Stimulated activated memory B cell treated with anti-CD40 and anti-IgM and Interleukin-4, amounts not matched to agents 10 μg/mL and 1 μg/mL and 100 μg/mL, for 72 hours (primary cell): ENCODE measurements around the gene PBX3.

Source experiments
- ATAC-seq: fragments of 150-1000 bp; cut with Tn5 transposase; 2 replicates; pipeline ENCODE4 v1.10.0; 2021
- H3K27ac Mint-ChIP-seq: one replicate; pipeline ENCODE4 v1.8.0; 2022; ENCODE audit warnings: mild to moderate bottlenecking, mixed read lengths
- H3K27me3 Mint-ChIP-seq: one replicate; pipeline ENCODE4 v1.8.0; 2022; ENCODE audit warnings: mixed read lengths
- H3K36me3 Mint-ChIP-seq: one replicate; pipeline ENCODE4 v1.8.0; 2022; ENCODE audit warnings: mixed read lengths
- H3K4me1 Mint-ChIP-seq: one replicate; pipeline ENCODE4 v1.8.0; 2022; ENCODE audit warnings: mixed read lengths
- H3K4me3 Mint-ChIP-seq: one replicate; pipeline ENCODE4 v1.8.0; 2022; ENCODE audit warnings: mild to moderate bottlenecking, moderate library complexity, mixed read lengths
- H3K9me3 Mint-ChIP-seq: one replicate; pipeline ENCODE4 v1.8.0; 2022; ENCODE audit warnings: mixed read lengths

PBX3 gene

DNA sequence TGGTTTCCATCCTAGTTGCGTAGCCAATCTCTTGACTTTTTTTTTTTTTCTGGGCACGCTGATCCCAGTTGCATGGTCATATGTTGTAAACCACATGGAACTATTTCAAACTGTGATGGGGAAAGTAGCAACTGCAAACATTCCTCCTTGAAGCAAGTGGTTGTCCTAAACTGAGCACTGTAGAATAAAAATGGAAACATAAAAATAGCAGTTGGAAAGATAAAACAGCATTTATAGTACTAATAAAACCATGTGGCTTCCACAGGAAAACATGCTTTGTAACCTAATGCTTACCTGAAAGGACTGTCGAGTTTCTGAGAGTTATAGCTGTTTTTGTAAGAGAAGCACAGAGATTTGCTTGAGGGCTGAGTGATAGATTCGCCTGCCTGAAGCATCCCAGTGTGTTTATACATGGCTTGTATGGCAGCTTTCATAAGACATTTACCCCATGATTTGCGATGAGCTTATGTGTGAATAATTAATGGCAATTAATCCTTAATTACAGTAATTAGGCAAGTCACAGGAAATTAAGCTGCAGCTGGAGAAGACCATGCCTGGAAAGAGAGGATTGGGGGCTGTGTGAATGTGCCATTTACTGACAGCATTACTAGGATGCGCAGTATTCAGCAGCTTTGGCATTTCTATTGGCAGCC lies 136.5 kb downstream of the PBX3 start:
- no peaks in the 10 kb centered on the region for H3K36me3 Mint-ChIP-seq
- H3K27ac Mint-ChIP-seq = no peak overlapping the region
- H3K4me3 Mint-ChIP-seq = no peak overlapping the region
- H3K27me3 Mint-ChIP-seq = no peaks in the 10 kb centered on the region
- H3K4me1 Mint-ChIP-seq = peaks cover 13% of the 10 kb centered on the region
- no peak for ATAC-seq
- H3K9me3 Mint-ChIP-seq = no peaks in the 10 kb centered on the region

- no peaks in the 10 kb centered on the region for H3K36me3 Mint-ChIP-seq
- ATAC-seq = no peak
- H3K9me3 Mint-ChIP-seq = no peaks in the 10 kb centered on the region
- no peaks in the 10 kb centered on the region for H3K27me3 Mint-ChIP-seq
- peaks cover 17% of the 10 kb centered on the region for H3K4me1 Mint-ChIP-seq
- no peak overlapping the region for H3K27ac Mint-ChIP-seq
- H3K4me3 Mint-ChIP-seq = no peak overlapping the region
Observed at GRCh38 chr9:125884218-125884595, 137.0 kb downstream of the PBX3 start.

GRCh38 chr9:125885405-125886034 lies 138.3 kb downstream of the PBX3 start:
- no peaks in the 10 kb centered on the region for H3K27me3 Mint-ChIP-seq
- no peaks in the 10 kb centered on the region for H3K9me3 Mint-ChIP-seq
- H3K4me1 Mint-ChIP-seq = peaks cover 19% of the 10 kb centered on the region
- H3K27ac Mint-ChIP-seq = no peak overlapping the region
- no peaks in the 10 kb centered on the region for H3K36me3 Mint-ChIP-seq
- H3K4me3 Mint-ChIP-seq = no peak overlapping the region
- ATAC-seq = no peak

DNA sequence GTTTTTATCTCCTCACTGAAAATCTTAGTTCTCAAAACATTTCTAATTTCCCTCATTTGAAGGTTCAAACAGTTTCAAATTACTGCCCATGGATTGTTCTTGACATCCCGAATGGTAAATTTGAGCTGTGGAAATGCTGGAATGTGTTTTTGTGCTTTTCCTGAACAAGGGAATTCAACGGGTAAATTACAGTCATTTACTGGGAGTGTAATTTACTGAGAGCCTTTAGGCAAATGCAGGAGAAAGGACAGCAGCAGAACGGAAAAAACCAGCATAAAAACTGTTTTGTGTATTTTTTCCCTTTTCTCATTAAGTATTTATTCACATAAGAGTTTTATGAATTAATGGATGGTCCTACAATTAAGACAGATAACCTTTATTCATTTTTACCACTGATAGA lies 139.2 kb downstream of the PBX3 start:
- no peaks in the 10 kb centered on the region for H3K9me3 Mint-ChIP-seq
- no peak for ATAC-seq
- H3K4me1 Mint-ChIP-seq = peaks cover 19% of the 10 kb centered on the region
- H3K4me3 Mint-ChIP-seq = no peak overlapping the region
- no peaks in the 10 kb centered on the region for H3K27me3 Mint-ChIP-seq
- no peaks in the 10 kb centered on the region for H3K36me3 Mint-ChIP-seq
- H3K27ac Mint-ChIP-seq = no peak overlapping the region

DNA sequence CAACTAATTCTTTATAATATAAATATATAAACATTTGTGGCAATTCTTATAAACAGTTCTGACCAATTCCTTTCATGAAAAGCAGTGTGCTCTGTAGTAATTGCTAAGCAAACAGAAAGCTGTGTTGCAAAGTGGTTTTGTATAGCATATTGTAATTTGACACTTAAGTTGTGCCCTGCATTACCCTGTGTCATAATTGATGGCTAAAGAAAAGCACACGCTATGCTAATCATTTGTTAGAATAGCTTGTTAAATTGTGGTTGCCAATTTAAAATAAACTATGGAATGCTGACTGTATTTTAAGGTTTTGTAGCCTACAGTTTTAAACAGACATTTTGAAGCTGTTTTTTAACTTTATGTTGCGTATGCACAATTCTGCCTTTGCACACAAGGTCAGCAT lies 140.0 kb downstream of the PBX3 start:
- no peaks in the 10 kb centered on the region for H3K27me3 Mint-ChIP-seq
- no peak overlapping the region for H3K4me3 Mint-ChIP-seq
- no peaks in the 10 kb centered on the region for H3K9me3 Mint-ChIP-seq
- H3K4me1 Mint-ChIP-seq = peaks cover 19% of the 10 kb centered on the region
- ATAC-seq = no peak
- H3K27ac Mint-ChIP-seq = no peak overlapping the region
- H3K36me3 Mint-ChIP-seq = no peaks in the 10 kb centered on the region

DNA sequence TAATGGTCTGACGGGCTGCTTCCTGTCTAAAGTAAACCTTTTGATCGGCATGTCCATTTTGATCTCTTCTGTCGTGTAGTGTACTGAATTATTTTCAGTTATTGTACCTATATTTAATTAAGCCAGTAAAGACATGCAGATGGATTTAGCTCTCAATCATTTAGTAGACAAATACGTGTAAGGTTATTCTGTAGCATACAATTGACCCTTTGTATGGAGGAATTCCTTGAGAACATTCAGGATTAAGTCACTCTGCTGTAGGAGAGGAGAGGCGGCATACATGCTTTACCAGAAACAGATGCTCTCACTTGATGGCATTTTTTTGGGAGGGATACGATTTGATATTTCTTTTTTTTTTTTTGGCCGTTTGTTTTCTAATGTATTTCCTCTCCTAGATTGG lies 141.0 kb downstream of the PBX3 start:
- no peak overlapping the region for H3K4me3 Mint-ChIP-seq

DNA sequence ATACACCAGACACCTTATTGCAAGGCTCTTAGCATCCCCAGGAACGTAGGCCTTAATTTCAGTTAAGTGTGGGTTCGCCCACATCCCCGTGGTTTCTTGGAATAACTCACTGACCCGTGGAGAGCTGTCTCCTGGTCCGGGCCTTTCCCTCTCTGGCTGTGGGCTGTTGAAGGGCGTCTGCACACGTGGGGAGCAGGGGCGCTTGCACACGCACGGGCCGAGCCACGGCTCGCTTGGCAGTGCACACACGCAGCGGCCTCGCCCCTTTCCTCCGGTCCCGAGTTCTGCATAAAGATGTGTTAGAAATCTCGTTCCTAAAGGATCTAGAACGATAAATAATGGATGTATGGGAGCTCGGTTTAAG lies 141.9 kb downstream of the PBX3 start:
- Mint-ChIP-seq H3K36me3 (no peaks in the 10 kb centered on the region), H3K27ac (peak overlapping the region; percentile 11), H3K4me1 (peaks cover 19% of the 10 kb centered on the region), H3K9me3 (no peaks in the 10 kb centered on the region), H3K4me3 (peak overlapping the region; percentile 75), H3K27me3 (no peaks in the 10 kb centered on the region)
- peak; percentile 56 for ATAC-seq

More for the DNA sequence above, 141.0 kb downstream of the PBX3 start:
- no peaks in the 10 kb centered on the region for H3K27me3 Mint-ChIP-seq
- H3K27ac Mint-ChIP-seq = no peak overlapping the region
- ATAC-seq = no peak
- H3K9me3 Mint-ChIP-seq = no peaks in the 10 kb centered on the region
- H3K36me3 Mint-ChIP-seq = no peaks in the 10 kb centered on the region
- H3K4me1 Mint-ChIP-seq = peaks cover 19% of the 10 kb centered on the region

GRCh38 chr9:125889476-125890419 lies 142.6 kb downstream of the PBX3 start:
- H3K36me3 Mint-ChIP-seq = no peaks in the 10 kb centered on the region
- H3K27ac Mint-ChIP-seq = peak overlapping the region; percentile 11

DNA sequence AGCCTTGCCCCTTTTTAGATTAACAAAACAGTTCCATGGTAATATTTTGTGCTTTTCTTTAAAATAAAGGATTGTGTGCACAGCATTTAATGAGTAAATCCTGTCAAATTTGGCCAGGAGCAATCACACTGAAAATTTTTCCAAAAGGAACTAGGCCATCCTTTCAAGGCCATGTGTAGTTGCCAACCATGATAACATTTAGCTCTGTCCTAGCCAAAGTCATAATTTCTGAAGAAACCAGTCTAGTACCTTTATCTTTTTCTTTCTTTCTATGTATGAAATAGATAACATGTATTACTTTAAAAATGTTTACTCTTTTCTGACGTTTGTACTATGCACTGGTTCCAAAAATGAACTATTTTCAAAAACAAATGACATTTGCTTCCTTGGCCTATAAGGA lies 143.7 kb downstream of the PBX3 start:
- Mint-ChIP-seq H3K4me3 (no peak overlapping the region), H3K9me3 (no peaks in the 10 kb centered on the region), H3K4me1 (peaks cover 18% of the 10 kb centered on the region), H3K36me3 (no peaks in the 10 kb centered on the region), H3K27me3 (no peaks in the 10 kb centered on the region), H3K27ac (no peak overlapping the region)
- no peak for ATAC-seq

More at GRCh38 chr9:125889476-125890419, 142.6 kb downstream of the PBX3 start:
- Mint-ChIP-seq H3K27me3 (no peaks in the 10 kb centered on the region), H3K4me3 (peak overlapping the region; percentile 75), H3K4me1 (peaks cover 23% of the 10 kb centered on the region), H3K9me3 (no peaks in the 10 kb centered on the region)
- ATAC-seq = peak; percentile 69

DNA sequence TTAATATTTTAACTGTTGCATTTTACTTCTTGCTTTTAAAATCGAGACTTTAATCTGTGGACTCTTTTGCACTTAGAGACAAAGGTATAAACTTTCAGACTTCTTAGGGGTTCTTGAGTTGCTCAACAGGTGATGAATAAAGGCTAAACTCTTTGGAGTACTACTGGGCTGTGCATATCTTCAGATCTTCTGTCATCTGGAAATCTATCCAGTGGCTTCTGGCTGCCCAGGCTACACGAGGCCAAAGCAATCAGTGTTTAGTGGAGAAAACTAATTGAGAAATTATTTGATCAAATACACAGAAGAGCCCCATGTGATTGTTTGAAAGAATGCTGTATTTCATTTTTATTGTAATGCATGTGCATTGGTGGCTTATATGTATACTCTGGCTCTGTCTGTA lies 146.1 kb downstream of the PBX3 start:
- no peaks in the 10 kb centered on the region for H3K36me3 Mint-ChIP-seq
- no peak for ATAC-seq
- no peaks in the 10 kb centered on the region for H3K9me3 Mint-ChIP-seq
- H3K27ac Mint-ChIP-seq = no peak overlapping the region
- H3K4me1 Mint-ChIP-seq = peaks cover 11% of the 10 kb centered on the region
- no peaks in the 10 kb centered on the region for H3K27me3 Mint-ChIP-seq
- no peak overlapping the region for H3K4me3 Mint-ChIP-seq

DNA sequence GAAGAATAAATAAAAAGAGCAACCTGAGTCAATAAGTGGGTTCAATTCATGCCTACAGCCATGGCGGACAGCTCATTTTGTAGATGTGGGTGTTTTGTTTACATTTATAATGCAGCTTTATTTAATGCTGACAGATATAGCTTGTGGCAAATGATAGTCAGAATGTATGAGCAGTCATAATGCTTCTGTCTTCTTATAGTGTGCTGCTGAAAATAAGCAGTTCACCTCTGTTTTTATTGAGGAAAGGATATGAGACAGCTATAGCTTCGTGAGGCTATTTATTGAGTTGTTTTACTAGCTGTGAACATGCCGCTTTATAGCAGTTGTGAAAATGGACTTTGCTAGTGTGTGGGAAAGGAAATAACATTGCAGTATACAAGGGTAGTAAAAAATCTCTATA lies 147.4 kb downstream of the PBX3 start:
- H3K27me3 Mint-ChIP-seq = no peaks in the 10 kb centered on the region
- no peaks in the 10 kb centered on the region for H3K36me3 Mint-ChIP-seq
- no peak overlapping the region for H3K4me3 Mint-ChIP-seq
- peaks cover 4% of the 10 kb centered on the region for H3K4me1 Mint-ChIP-seq
- H3K9me3 Mint-ChIP-seq = no peaks in the 10 kb centered on the region
- H3K27ac Mint-ChIP-seq = no peak overlapping the region
- no peak for ATAC-seq

DNA sequence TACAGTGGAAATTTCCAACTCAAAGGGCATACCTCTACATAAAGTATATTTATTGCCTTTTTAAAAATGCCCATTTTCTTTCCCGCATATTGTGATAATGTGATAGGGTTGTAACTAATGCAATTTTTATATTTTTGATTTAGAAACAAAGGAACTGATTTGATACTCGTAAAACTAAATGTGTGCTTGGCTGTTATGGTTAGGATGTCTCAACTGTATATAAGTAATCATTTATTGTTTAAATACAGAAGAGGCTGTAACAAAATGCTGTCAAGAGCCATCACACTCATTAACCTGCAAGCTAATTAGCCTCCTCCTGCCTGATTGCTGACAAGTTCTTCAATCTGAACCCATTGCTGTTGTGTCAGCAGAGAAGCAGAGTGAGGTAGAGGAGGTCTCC lies 149.2 kb downstream of the PBX3 start:
- Mint-ChIP-seq H3K27ac (no peak overlapping the region), H3K36me3 (no peaks in the 10 kb centered on the region), H3K27me3 (no peaks in the 10 kb centered on the region), H3K4me1 (peaks cover 4% of the 10 kb centered on the region), H3K9me3 (no peaks in the 10 kb centered on the region), H3K4me3 (no peak overlapping the region)
- ATAC-seq = no peak

DNA sequence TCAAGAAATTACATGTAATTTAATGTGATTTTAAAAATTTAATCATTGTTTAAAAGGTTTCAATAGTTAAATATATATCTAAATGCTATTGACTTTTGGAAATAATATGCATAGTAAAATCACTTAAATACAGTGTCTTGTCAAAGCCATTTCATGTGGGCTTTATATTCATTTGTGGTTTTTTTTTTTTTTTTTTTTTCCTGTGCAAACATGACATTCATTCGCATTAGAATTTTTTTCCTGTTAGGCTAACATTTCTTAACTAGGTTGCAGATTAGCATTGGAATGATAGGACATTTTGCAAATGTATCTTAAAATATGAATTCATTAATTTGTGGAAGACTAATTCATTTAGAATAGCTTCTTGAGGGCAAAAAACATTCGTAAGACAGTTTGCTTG lies 149.8 kb downstream of the PBX3 start:
- H3K36me3 Mint-ChIP-seq = no peaks in the 10 kb centered on the region
- H3K4me1 Mint-ChIP-seq = peaks cover 4% of the 10 kb centered on the region
- ATAC-seq = no peak
- H3K9me3 Mint-ChIP-seq = no peaks in the 10 kb centered on the region
- no peaks in the 10 kb centered on the region for H3K27me3 Mint-ChIP-seq
- H3K4me3 Mint-ChIP-seq = no peak overlapping the region
- no peak overlapping the region for H3K27ac Mint-ChIP-seq

DNA sequence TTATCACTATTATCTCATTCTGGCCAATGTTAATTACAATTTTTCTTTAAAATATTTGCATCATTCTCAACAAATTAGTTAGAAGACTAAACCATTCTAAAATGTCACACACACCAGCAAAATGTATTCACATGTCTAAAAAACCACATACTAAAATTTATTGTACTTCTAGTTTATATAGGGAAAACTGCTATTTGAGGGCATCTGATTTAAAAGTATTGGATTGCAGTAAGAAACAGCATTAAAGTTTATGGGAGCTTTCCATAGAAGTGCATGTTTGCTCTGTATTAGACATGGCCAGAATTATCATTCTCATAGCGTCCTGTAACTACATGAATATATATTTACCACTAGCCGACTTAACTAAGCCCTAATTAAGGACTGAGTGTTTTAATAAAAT lies 150.3 kb downstream of the PBX3 start:
- Mint-ChIP-seq H3K36me3 (no peaks in the 10 kb centered on the region), H3K9me3 (no peaks in the 10 kb centered on the region), H3K4me1 (peaks cover 4% of the 10 kb centered on the region), H3K27me3 (no peaks in the 10 kb centered on the region), H3K4me3 (no peak overlapping the region), H3K27ac (no peak overlapping the region)
- no peak for ATAC-seq

DNA sequence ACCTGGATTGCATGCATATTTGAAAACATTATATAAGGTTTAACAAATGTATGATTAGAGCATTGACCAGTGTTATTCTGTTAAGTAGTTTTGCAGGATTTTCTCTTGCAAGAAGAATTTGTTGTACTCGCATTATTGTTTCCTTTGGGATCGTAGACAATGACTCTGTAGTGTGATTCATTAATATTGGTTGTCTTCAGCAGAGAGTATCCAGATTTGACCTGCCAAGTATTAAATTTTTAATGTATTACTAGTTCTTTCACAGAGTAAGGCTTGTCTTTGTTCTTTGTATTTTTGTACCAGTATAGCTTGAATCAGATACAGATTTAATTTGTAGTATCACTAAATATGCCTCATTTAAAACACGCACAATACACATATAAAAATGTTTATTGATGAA lies 155.0 kb downstream of the PBX3 start:
- H3K9me3 Mint-ChIP-seq = no peaks in the 10 kb centered on the region
- no peak for ATAC-seq
- no peak overlapping the region for H3K27ac Mint-ChIP-seq
- no peaks in the 10 kb centered on the region for H3K36me3 Mint-ChIP-seq
- peaks cover 13% of the 10 kb centered on the region for H3K4me1 Mint-ChIP-seq
- no peak overlapping the region for H3K4me3 Mint-ChIP-seq
- no peaks in the 10 kb centered on the region for H3K27me3 Mint-ChIP-seq
